Stromal cell of bone marrow (primary cell): ENCODE data around the gene BRPF3.
"Not testable (repeated sequence)": the region's sequence is repeated elsewhere in the genome, so short reads cannot be mapped to it uniquely, and the experiment has no call there.

Source experiments
- DNase-seq: peaks from one replicate; pipeline ENCODE4 v3.0.0-alpha.2; 2012; ENCODE audit warnings: low read depth

Gene BRPF3

GRCh38 chr6:36200998-36201596 is 4.6 kb downstream of the BRPF3 start:
- no peak for DNase-seq

GRCh38 chr6:36201612-36202011 is 5.1 kb downstream of the BRPF3 start:
- no peak for DNase-seq

GRCh38 chr6:36202101-36202500 is 5.6 kb downstream of the BRPF3 start:
- no peak for DNase-seq

GRCh38 chr6:36204068-36204753 is 7.7 kb downstream of the BRPF3 start:
- no peak for DNase-seq

GRCh38 chr6:36207155-36207554 is 10.6 kb downstream of the BRPF3 start:
- no peak for DNase-seq

GRCh38 chr6:36209606-36210005 is 13.1 kb downstream of the BRPF3 start:
- no peak for DNase-seq

- no peak for DNase-seq
These were observed 13.6 kb downstream of the BRPF3 start for GRCh38 chr6:36210182-36210581.

GRCh38 chr6:36210886-36211595 is 14.5 kb downstream of the BRPF3 start:
- DNase-seq, result no peak

GRCh38 chr6:36216559-36216958 is 20.0 kb downstream of the BRPF3 start:
- peak; percentile 20 for DNase-seq

- DNase-seq, result no peak
These were observed 20.6 kb downstream of the BRPF3 start for GRCh38 chr6:36217188-36217587.

- no peak for DNase-seq
These were observed 21.4 kb downstream of the BRPF3 start for GRCh38 chr6:36217946-36218345.

- DNase-seq, result not testable (repeated sequence)
These were observed 22.0 kb downstream of the BRPF3 start for GRCh38 chr6:36218516-36218915.

GRCh38 chr6:36219081-36219480 is 22.5 kb downstream of the BRPF3 start:
- DNase-seq, result no peak

- DNase-seq, result no peak
These were observed 23.7 kb downstream of the BRPF3 start for GRCh38 chr6:36220226-36220625.

GRCh38 chr6:36221674-36222073 is 25.1 kb downstream of the BRPF3 start:
- no peak for DNase-seq

GRCh38 chr6:36222924-36223323 is 26.4 kb downstream of the BRPF3 start:
- no peak for DNase-seq

GRCh38 chr6:36223706-36224105 is 27.2 kb downstream of the BRPF3 start:
- no peak for DNase-seq

- DNase-seq, result no peak
These were observed 28.4 kb downstream of the BRPF3 start for GRCh38 chr6:36224918-36225461.

- no peak for DNase-seq
These were observed 30.0 kb downstream of the BRPF3 start for GRCh38 chr6:36226438-36227047.

- DNase-seq, result no peak
These were observed 31.1 kb downstream of the BRPF3 start for GRCh38 chr6:36227379-36228228.

GRCh38 chr6:36229223-36229622 is 32.7 kb downstream of the BRPF3 start:
- no peak for DNase-seq

- no peak for DNase-seq
These were observed 33.8 kb downstream of the BRPF3 start for GRCh38 chr6:36230371-36230770.
